ENCODE data around the gene PEX16.

Gene PEX16

DNA sequence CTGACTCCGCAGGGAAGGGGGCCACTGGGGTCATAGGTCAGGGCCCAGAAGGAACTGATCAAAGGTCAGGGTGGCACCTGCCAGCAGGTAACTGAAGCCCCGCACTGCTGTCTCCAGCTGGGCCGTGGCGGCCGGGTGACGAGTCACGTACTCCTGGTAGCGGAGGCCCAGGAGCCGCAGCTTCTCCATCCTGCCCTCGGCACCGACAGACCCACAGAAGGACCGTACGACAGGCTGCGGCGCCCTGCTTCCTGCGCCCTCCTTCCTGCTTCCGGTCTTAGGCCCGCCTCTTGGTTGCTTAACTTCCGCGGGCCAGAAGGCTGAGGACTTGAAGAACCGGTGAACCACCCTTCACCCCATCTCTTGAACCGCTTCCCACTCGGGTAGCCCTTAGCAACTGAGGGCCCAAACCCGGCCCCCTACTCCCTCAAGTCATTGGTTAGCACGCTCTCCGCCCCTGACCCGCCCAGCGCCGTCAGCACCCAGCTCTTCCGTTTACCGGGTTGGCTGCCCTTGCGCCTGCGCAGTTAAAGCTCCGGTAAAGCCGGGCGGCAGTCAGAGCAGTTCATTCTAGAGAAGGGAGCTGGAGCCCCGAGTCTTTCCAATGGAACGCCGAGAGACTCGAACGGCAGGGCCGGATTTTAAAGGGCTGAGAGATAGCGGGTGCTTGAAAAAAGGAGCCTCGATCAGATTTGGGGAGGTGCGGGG is at the start of gene PEX16:
Gene PEX16 (minus strand): TSS at position 255 of the 708 bp plus-strand sequence. CDS start 66 bp downstream, at position 189.
- TF ChIP-seq CEBPB (IDR thresholded peaks at IDR 0.05) (peak; percentile 98), TEAD4 (IDR thresholded peaks at IDR 0.05) (no peak), FOXM1 (IDR thresholded peaks at IDR 0.05; ENCODE audit: borderline replicate concordance, low read depth) (peak; percentile 54; the same call in 1 of the 2 replicates), EP300 (IDR thresholded peaks at IDR 0.05; ENCODE audit: borderline replicate concordance) (0 out of 2 replicates have a peak, but pooled peaks have one; percentile 25), TCF12 (IDR thresholded peaks at IDR 0.05; ENCODE audit: low read depth) (peak; percentile 45; the same call in 1 of the 2 replicates), CREB1 (IDR thresholded peaks at IDR 0.05; ENCODE audit: low read depth) (peak; percentile 27; the same call in 1 of the 2 replicates), MAX (IDR thresholded peaks at IDR 0.05) (peak; percentile 59), EGR1 (IDR thresholded peaks at IDR 0.05) (no peak), USF1 (IDR thresholded peaks at IDR 0.05) (no peak), RAD21 (IDR thresholded peaks at IDR 0.05; ENCODE audit: low read depth) (0 out of 2 replicates have a peak, but pooled peaks have one; percentile 1), NFIC (IDR thresholded peaks at IDR 0.05) (peak; percentile 53), ZBTB7A (IDR thresholded peaks at IDR 0.05; ENCODE audit: low read depth) (0 out of 2 replicates have a peak, but pooled peaks have one; percentile 13), TAF1 (IDR thresholded peaks at IDR 0.05; ENCODE audit: low read depth) (peak; percentile 70)
- TF ChIP-seq, protein P1, sequence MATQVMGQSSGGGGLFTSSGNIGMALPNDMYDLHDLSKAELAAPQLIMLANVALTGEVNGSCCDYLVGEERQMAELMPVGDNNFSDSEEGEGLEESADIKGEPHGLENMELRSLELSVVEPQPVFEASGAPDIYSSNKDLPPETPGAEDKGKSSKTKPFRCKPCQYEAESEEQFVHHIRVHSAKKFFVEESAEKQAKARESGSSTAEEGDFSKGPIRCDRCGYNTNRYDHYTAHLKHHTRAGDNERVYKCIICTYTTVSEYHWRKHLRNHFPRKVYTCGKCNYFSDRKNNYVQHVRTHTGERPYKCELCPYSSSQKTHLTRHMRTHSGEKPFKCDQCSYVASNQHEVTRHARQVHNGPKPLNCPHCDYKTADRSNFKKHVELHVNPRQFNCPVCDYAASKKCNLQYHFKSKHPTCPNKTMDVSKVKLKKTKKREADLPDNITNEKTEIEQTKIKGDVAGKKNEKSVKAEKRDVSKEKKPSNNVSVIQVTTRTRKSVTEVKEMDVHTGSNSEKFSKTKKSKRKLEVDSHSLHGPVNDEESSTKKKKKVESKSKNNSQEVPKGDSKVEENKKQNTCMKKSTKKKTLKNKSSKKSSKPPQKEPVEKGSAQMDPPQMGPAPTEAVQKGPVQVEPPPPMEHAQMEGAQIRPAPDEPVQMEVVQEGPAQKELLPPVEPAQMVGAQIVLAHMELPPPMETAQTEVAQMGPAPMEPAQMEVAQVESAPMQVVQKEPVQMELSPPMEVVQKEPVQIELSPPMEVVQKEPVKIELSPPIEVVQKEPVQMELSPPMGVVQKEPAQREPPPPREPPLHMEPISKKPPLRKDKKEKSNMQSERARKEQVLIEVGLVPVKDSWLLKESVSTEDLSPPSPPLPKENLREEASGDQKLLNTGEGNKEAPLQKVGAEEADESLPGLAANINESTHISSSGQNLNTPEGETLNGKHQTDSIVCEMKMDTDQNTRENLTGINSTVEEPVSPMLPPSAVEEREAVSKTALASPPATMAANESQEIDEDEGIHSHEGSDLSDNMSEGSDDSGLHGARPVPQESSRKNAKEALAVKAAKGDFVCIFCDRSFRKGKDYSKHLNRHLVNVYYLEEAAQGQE (IDR thresholded peaks at IDR 0.05; ENCODE audit: low read depth), result no peak

DNA sequence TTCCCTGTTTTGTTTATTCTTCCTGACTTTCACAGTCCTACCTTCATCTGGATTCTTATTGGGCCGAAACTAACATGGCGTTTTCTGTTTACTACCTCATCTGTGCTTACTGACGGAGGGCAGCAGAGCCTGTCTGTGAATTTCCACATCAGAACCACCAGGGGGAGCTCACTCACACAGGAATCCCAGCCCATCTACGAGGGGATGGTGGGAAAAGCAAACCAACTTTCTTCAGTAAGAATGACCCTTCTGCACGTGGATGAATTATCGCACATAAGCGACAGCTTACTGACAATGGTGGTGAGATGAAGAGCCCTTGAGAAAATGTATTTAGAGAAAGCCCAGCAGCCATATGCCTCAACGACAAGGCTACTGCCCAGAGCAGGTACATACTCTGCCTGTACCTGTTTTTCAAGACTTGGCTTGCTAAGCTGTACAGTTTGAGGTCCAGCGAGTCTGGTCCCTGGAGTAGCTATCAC is 47.3 kb upstream of the PEX16 start:
- TF ChIP-seq ZBTB7A (IDR thresholded peaks at IDR 0.05; ENCODE audit: low read depth) (no peak), YY1 (IDR thresholded peaks at IDR 0.05; ENCODE audit: low read depth) (peak; percentile 71), RAD21 (IDR thresholded peaks at IDR 0.05; ENCODE audit: low read depth) (peak; percentile 83), MAX (IDR thresholded peaks at IDR 0.05) (peak; percentile 32; the same call in 1 of the 2 replicates), TEAD4 (IDR thresholded peaks at IDR 0.05) (no peak)

DNA sequence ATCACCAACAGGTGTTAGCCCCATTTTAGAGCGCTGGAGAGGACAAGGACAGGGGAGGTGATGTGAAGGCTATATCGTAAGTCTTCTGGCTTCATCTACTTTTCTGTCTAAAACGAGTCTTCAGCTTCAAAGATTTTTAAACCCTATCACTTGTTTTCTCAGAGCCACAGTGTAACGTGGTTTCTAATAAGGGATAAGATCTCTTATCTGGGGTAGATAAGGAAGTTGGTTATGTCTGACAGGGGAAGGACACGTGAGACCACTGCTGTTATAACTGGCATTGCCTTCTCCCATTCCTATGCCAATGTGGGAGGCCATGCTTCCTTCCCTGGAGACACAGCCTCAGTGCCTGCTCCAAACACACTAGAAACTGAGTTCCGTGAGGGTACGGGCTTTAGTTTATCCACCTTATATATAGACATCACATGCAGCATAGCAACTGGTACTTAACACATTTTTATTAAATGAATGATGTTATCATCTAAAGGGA is 44.1 kb upstream of the PEX16 start:
- TF ChIP-seq RAD21 (IDR thresholded peaks at IDR 0.05; ENCODE audit: low read depth), result no peak
- TF ChIP-seq TAF1 (IDR thresholded peaks at IDR 0.05; ENCODE audit: low read depth), result no peak
- TF ChIP-seq TEAD4 (IDR thresholded peaks at IDR 0.05), result no peak
- TF ChIP-seq MAX (IDR thresholded peaks at IDR 0.05), result no peak
- TF ChIP-seq TCF12 (IDR thresholded peaks at IDR 0.05; ENCODE audit: low read depth), result no peak
- TF ChIP-seq EP300 (IDR thresholded peaks at IDR 0.05; ENCODE audit: borderline replicate concordance), result no peak
- no peak for TF ChIP-seq FOXM1 (IDR thresholded peaks at IDR 0.05; ENCODE audit: borderline replicate concordance, low read depth)

DNA sequence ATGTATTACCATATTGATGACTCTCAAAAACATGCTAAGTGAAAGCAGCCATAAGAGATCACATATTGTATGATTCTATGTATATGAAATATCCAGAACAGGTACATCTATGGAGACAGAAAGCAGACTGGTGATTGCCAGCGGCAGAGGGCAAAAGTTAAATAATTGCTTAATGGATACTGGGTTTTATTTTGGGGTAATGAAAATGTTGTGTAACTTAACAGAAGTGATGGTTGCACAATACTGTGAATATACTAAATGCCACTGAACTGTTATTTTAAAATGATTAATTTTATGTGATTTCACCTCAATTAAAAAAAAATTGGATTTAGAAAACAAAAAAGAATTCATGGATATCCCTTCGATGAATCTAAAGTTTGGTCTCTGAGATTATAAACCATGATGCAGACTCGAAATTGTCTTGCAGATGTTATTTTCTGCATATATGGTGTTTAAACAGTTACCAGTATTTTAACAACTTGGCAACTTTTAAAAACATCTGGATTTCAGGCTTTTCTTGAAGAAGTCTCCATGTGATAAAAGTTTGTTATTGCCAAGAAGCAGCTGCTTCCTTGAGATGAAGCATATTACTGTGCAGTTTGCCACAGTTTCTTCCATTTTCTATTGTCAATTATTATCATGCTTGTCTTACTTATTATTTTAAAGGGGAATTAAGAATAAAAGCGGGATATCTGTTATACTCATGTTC is 42.9 kb upstream of the PEX16 start:
- TF ChIP-seq CEBPB (IDR thresholded peaks at IDR 0.05), result no peak
- no peak for TF ChIP-seq NFIC (IDR thresholded peaks at IDR 0.05)
- TF ChIP-seq ZBTB7A (IDR thresholded peaks at IDR 0.05; ENCODE audit: low read depth), result no peak
- TF ChIP-seq RAD21 (IDR thresholded peaks at IDR 0.05; ENCODE audit: low read depth), result no peak
- TF ChIP-seq FOXM1 (IDR thresholded peaks at IDR 0.05; ENCODE audit: borderline replicate concordance, low read depth), result no peak
- TF ChIP-seq, protein P1 (IDR thresholded peaks at IDR 0.05; ENCODE audit: low read depth), result no peak
- no peak for TF ChIP-seq EGR1 (IDR thresholded peaks at IDR 0.05)
- no peak for TF ChIP-seq TEAD4 (IDR thresholded peaks at IDR 0.05)
- no peak for TF ChIP-seq CREB1 (IDR thresholded peaks at IDR 0.05; ENCODE audit: low read depth)
- TF ChIP-seq YY1 (IDR thresholded peaks at IDR 0.05; ENCODE audit: low read depth), result no peak
- TF ChIP-seq MAX (IDR thresholded peaks at IDR 0.05), result no peak
- TF ChIP-seq TAF1 (IDR thresholded peaks at IDR 0.05; ENCODE audit: low read depth), result no peak
- no peak for TF ChIP-seq TCF12 (IDR thresholded peaks at IDR 0.05; ENCODE audit: low read depth)
- no peak for TF ChIP-seq EP300 (IDR thresholded peaks at IDR 0.05; ENCODE audit: borderline replicate concordance)
- no peak for TF ChIP-seq USF1 (IDR thresholded peaks at IDR 0.05)
